ENCODE data around the gene FOXP3.

GRCh38 chrX:49227726-49228125, 36.8 kb downstream of the FOXP3 start:
- no peak for TF ChIP-seq POLR2A (IDR thresholded peaks at IDR 0.05)
- TF ChIP-seq CTCF (IDR thresholded peaks at IDR 0.05): no peak
- TF ChIP-seq POLR2AphosphoS5 (IDR thresholded peaks at IDR 0.05): no peak
- no peak for TF ChIP-seq EP300 (IDR thresholded peaks at IDR 0.05)
